ENCODE data around the gene SRRM3.
"Not testable (repeated sequence)": the region's sequence is repeated elsewhere in the genome, so short reads cannot be mapped to it uniquely, and the experiment has no call there.

SRRM3 gene, protein sequence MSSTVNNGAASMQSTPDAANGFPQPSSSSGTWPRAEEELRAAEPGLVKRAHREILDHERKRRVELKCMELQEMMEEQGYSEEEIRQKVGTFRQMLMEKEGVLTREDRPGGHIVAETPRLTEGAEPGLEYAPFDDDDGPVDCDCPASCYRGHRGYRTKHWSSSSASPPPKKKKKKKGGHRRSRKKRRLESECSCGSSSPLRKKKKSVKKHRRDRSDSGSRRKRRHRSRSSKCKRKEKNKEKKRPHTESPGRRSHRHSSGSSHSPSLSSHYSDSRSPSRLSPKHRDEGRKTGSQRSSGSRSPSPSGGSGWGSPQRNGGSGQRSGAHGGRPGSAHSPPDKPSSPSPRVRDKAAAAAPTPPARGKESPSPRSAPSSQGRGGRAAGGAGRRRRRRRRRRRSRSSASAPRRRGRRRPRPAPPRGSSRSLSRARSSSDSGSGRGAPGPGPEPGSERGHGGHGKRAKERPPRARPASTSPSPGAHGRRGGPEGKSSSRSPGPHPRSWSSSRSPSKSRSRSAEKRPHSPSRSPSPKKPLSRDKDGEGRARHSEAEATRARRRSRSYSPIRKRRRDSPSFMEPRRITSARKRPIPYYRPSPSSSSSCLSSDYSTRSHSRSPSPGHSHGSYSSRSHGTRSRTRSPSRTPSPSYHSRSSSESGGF

DNA sequence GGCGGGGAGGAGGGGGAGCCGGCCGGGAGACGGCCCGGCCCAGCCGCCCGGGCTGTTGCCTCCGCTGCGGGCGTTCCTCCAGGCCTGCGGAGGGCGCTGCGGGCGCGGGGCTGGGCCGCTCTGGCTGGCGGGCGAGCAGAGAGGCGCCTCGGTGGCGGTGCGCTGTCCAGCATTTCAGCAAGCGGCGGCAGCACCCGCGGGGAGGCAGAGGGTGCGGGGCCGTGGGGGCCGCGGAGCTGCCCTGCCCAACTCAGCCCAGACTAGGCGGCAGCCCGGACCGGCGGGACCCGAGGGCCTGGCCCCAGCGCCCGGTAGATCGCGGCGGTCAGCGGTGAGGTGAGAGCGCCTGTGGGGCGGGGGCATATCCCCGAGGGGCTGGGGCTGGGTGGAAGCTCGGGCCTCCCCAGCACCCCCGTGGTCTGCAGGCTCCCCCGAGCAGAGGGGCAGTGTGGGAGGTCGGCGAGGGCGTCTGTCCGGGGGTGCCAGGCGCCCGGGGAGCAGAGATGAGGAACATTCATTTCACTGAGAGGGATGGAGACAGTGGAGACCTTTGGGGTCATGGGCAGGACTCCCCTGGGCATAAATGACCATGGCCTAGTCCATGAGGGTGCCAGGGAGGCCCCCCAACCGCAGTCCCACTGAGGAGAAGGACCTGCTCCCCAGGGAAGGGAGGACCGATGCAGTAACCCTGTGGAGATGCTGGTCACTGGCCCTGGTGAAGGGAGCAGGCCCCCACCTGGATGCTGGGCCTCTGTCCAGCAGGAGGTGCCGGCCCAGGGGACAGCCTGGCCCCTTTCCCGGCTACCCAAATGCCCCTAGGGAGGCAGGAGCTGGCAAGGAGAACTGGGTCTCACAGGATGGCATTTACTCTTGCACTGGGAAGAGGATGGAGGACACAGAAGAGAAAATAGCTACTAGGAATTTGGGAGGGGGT is at the start of gene SRRM3:
Gene SRRM3, plus strand, starts transcription at position 165 of the 934 bp plus-strand sequence. CDS start 33,171 bp downstream, outside the sequence.
- Histone ChIP-seq H3K27me3 (ENCODE audit: insufficient read depth, insufficient read length) (peaks cover 19% of the 10 kb centered on the region), H3K4me1 (ENCODE audit: insufficient read depth, insufficient read length) (peaks cover 6% of the 10 kb centered on the region), H3K9me3 (ENCODE audit: insufficient read depth, low read length) (no peaks in the 10 kb centered on the region), H3K9ac (ENCODE audit: insufficient read length, low read depth) (peak within 1 kb of the TSS; percentile 56), H3K4me3 (ENCODE audit: insufficient read length, low read depth) (peak within 1 kb of the TSS; percentile 30), H3K36me3 (ENCODE audit: insufficient read depth, insufficient read length, low read length) (no peaks in the 10 kb centered on the region)
- DNase-seq (ENCODE audit: low read depth, low spot score): peak; percentile 84
- no peak for TF ChIP-seq YY1 (IDR thresholded peaks at IDR 0.05; ENCODE audit: insufficient read depth, insufficient read length)
- no peak for TF ChIP-seq SUZ12 (IDR thresholded peaks at IDR 0.05; ENCODE audit: extremely low read depth, insufficient read depth, insufficient read length)
- no peak for TF ChIP-seq ZNF274 (IDR thresholded peaks at IDR 0.05; ENCODE audit: low read depth, low read length)

DNA sequence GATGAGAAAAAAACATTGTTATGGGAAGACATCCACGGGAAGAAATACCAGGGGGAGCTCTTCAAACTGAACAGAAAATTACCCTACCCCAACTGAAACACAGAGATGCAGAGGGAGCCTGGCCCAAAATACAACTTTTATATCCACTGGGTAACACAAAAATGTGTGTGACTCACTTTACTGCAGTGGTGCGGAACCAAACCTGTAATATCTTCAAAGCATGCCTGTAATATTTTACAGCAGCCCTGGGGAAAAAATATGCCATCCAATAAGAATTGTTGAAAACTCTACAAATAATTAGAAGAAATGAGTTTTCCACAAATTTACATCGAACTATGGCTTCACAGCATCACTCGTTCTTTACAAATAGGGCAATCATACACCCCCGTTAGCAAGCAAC is 49.8 kb upstream of the SRRM3 start:
- H3K4me3 ChIP-seq (ENCODE audit: insufficient read length, low read depth): no peak overlapping the region
- H3K27me3 ChIP-seq (ENCODE audit: insufficient read depth, insufficient read length): no peaks in the 10 kb centered on the region
- H3K9ac ChIP-seq (ENCODE audit: insufficient read length, low read depth): no peak overlapping the region
- no peaks in the 10 kb centered on the region for H3K36me3 ChIP-seq (ENCODE audit: insufficient read depth, insufficient read length, low read length)
- H3K9me3 ChIP-seq (ENCODE audit: insufficient read depth, low read length): no peaks in the 10 kb centered on the region
- TF ChIP-seq ZNF274 (IDR thresholded peaks at IDR 0.05; ENCODE audit: low read depth, low read length) (no peak), SUZ12 (IDR thresholded peaks at IDR 0.05; ENCODE audit: extremely low read depth, insufficient read depth, insufficient read length) (no peak), YY1 (IDR thresholded peaks at IDR 0.05; ENCODE audit: insufficient read depth, insufficient read length) (no peak)
- no peaks in the 10 kb centered on the region for H3K4me1 ChIP-seq (ENCODE audit: insufficient read depth, insufficient read length)
- no peak for DNase-seq (ENCODE audit: low read depth, low spot score)

DNA sequence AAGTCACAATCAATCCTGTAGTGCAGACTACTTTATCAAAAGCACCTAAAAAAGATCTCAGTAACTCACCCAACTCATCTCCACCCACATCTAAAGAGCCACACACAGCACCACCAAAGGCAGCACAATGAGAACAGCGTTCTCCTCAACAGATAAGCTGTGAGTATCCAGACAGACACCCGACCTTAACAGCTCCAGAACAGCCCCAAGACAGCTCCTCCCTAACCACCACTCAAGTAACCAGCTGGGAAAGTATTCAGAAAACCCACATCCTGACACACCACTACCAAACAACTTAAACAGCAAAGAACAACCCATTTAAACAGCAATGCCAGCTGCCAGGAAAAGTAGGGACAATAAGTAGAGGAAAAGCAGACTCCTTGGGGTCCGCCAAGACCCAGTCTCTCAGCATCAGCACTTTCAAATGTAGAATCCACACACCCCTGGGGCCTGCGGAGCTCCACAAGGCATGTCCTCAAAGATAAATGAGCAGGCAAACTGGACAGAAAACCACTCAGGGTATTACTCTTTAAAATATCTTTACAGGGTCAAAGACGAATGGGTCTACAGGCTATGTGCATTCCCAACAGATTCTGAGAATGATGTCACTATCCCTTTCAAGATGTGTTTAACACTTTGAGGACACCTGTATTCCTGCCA is 48.0 kb upstream of the SRRM3 start:
- DNase-seq (ENCODE audit: low read depth, low spot score); H3K9ac ChIP-seq (ENCODE audit: insufficient read length, low read depth); H3K36me3 ChIP-seq (ENCODE audit: insufficient read depth, insufficient read length, low read length); H3K9me3 ChIP-seq (ENCODE audit: insufficient read depth, low read length); H3K4me1 ChIP-seq (ENCODE audit: insufficient read depth, insufficient read length); H3K4me3 ChIP-seq (ENCODE audit: insufficient read length, low read depth); H3K27me3 ChIP-seq (ENCODE audit: insufficient read depth, insufficient read length): not testable (repeated sequence)

DNA sequence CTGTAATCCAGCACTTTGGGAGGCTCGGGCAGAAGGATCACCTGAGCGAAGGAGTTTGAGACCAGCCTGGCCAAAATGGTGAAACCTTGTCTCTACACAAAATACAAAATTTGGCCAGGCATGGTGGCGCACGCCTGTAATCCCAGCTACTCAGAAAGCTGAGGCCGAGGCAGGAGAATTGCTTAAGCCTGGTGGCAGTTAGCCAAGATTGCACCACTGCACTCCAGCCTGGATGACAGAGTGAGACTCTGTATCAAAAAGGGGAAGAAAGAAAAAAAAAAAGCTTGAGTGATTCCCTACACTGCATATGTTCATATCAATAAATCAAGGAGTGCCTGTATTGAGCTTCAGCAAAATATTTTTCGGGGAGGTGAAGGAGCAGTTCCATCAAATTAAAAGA is 45.8 kb upstream of the SRRM3 start:
- no peak for DNase-seq (ENCODE audit: low read depth, low spot score)
- Histone ChIP-seq H3K27me3 (ENCODE audit: insufficient read depth, insufficient read length) (no peaks in the 10 kb centered on the region), H3K9ac (ENCODE audit: insufficient read length, low read depth) (no peak overlapping the region), H3K9me3 (ENCODE audit: insufficient read depth, low read length) (no peaks in the 10 kb centered on the region), H3K4me3 (ENCODE audit: insufficient read length, low read depth) (no peak overlapping the region), H3K4me1 (ENCODE audit: insufficient read depth, insufficient read length) (no peaks in the 10 kb centered on the region), H3K36me3 (ENCODE audit: insufficient read depth, insufficient read length, low read length) (no peaks in the 10 kb centered on the region)
- TF ChIP-seq ZNF274 (IDR thresholded peaks at IDR 0.05; ENCODE audit: low read depth, low read length): no peak
- no peak for TF ChIP-seq SUZ12 (IDR thresholded peaks at IDR 0.05; ENCODE audit: extremely low read depth, insufficient read depth, insufficient read length)
- TF ChIP-seq YY1 (IDR thresholded peaks at IDR 0.05; ENCODE audit: insufficient read depth, insufficient read length): no peak

DNA sequence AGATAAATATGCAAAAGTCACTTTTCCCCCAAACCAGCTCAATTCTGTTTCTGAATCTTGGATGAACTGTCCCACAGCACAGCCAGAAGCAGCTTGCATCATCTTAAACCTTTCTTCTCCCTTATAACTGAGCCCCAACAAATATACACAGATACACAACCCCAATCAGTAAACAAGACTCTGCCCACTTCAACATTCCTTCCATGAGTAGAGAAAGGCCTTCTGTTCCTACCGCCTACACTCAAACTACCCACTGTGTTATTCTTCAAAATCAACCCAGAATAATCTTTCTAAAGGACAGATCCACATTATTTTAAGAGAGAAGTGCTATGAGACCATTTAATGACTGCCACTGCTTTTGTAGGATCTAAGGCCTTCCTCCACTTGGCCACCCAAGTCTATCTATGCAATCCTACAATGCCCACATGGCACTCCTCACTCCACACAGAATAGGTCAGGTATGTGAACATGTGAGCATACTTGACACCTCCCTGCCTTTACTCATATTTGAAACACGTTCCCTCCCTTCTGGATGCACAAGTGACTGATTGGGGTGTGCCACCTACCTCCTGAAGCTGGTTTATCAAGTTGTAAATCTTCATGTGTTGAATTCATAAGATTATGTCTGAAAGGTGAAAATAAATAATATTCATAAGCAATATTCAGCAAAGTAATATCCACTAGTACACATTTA is 44.6 kb upstream of the SRRM3 start:
- not testable (repeated sequence) for H3K9ac ChIP-seq (ENCODE audit: insufficient read length, low read depth); DNase-seq (ENCODE audit: low read depth, low spot score); H3K27me3 ChIP-seq (ENCODE audit: insufficient read depth, insufficient read length); H3K4me3 ChIP-seq (ENCODE audit: insufficient read length, low read depth); H3K4me1 ChIP-seq (ENCODE audit: insufficient read depth, insufficient read length); H3K36me3 ChIP-seq (ENCODE audit: insufficient read depth, insufficient read length, low read length); H3K9me3 ChIP-seq (ENCODE audit: insufficient read depth, low read length)

DNA sequence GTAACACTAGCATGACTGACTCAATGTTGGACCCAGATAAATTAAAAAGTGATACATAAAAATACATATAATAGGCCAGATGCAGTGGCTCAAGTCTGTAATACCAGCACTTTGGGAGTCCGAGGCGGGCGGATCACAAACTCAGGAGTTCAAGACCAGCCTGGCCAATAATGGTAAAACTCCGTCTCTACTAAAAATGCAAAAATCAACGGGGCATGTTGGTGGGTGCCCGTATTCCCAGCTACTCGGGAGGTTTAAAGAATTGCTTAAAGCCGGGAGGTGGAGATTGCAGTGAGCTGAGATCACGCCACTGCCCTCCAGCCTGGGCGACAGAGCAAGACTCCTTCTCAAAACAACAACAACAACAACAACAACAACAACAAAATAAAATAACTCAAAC is 43.3 kb upstream of the SRRM3 start:
- H3K9me3 ChIP-seq (ENCODE audit: insufficient read depth, low read length); H3K36me3 ChIP-seq (ENCODE audit: insufficient read depth, insufficient read length, low read length); H3K9ac ChIP-seq (ENCODE audit: insufficient read length, low read depth); H3K27me3 ChIP-seq (ENCODE audit: insufficient read depth, insufficient read length); H3K4me3 ChIP-seq (ENCODE audit: insufficient read length, low read depth); DNase-seq (ENCODE audit: low read depth, low spot score); H3K4me1 ChIP-seq (ENCODE audit: insufficient read depth, insufficient read length): not testable (repeated sequence)

DNA sequence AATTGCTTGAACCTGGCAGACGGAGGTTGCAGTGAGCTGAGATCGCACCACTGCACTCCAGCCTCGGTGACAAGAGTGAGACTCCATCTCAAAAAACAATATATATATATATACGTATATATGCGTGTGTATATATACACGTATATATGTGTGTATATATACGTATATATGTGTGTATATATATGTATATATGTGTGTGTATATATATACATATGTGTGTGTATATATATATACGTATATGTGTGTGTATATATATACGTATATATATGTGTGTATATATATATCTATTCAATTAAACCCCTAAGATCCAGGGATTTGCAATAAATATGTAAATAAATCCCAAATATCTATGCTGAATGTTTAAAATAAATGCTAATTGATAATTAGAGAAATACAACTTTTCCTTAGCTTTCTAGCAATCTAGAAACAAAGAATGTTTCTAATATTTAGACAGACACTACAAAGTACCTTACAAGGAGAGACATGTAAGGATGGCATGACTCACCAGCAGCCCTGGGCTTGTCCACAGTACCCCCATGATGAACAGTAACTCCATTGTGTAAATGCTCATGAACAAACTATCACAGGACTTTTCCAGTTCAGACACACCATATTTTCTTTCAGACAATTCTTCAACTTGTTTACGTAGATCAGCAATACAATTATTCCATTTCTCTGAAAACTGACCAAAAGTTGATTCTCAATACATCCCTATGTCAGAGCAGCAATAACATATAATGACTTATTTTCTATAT is 39.1 kb upstream of the SRRM3 start:
- H3K36me3 ChIP-seq (ENCODE audit: insufficient read depth, insufficient read length, low read length); DNase-seq (ENCODE audit: low read depth, low spot score); H3K9me3 ChIP-seq (ENCODE audit: insufficient read depth, low read length); H3K9ac ChIP-seq (ENCODE audit: insufficient read length, low read depth); H3K4me3 ChIP-seq (ENCODE audit: insufficient read length, low read depth); H3K27me3 ChIP-seq (ENCODE audit: insufficient read depth, insufficient read length); H3K4me1 ChIP-seq (ENCODE audit: insufficient read depth, insufficient read length): not testable (repeated sequence)

DNA sequence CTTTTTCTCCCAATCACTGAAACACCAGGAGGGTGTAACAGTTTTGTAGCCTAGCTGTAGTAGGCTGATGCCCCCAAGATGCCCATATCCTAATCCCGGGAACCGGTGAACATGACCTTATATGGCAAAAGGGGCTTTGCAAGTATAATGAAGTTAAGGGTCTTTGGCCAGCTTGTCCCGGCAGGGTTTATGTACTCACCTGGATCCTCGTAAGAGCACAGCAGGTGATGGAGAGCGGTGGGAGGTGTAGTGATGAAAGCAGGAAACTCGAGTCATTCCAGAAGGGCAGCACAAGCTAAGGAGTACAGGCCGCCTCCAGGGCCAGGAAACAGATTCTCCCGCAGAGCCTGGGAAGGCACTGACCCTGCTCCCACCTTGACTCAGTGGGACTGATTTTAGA is 37.9 kb upstream of the SRRM3 start:
- H3K9me3 ChIP-seq (ENCODE audit: insufficient read depth, low read length); H3K4me3 ChIP-seq (ENCODE audit: insufficient read length, low read depth); H3K27me3 ChIP-seq (ENCODE audit: insufficient read depth, insufficient read length); H3K36me3 ChIP-seq (ENCODE audit: insufficient read depth, insufficient read length, low read length); H3K4me1 ChIP-seq (ENCODE audit: insufficient read depth, insufficient read length); H3K9ac ChIP-seq (ENCODE audit: insufficient read length, low read depth): not testable (repeated sequence)
- DNase-seq (ENCODE audit: low read depth, low spot score): peak; percentile 60
